Neural cell (in vitro differentiated cells): ENCODE data around the gene GMDS.

ENCODE experiments used
- EP300 ChIP-seq: fragments of 450-650 bp; conservative IDR thresholded peaks from 2 replicates; pipeline ENCODE4 v1.6.1; 2014; ENCODE audit warnings: antibody characterized with exemption, mild to moderate bottlenecking, moderate library complexity; ENCODE audit not compliant: poor library complexity, severe bottlenecking
- EZH2 ChIP-seq: fragments of 200-600, 300-800 bp; shearing (Covaris generic), sonication (generic); IDR thresholded peaks from 2 replicates; pipeline ENCODE4 v1.6.1; 2014; ENCODE audit warnings: antibody characterized with exemption, low read length, borderline replicate concordance, mild to moderate bottlenecking; ENCODE audit not compliant: insufficient read depth, poor library complexity, severe bottlenecking
- MXI1 ChIP-seq: fragments of 450-650 bp; conservative IDR thresholded peaks from 2 replicates; pipeline ENCODE4 v1.6.1; 2014; ENCODE audit warnings: antibody characterized with exemption, mild to moderate bottlenecking; ENCODE audit not compliant: poor library complexity, severe bottlenecking
- POLR2AphosphoS5 ChIP-seq: IDR thresholded peaks from 2 replicates; pipeline ENCODE4 v1.6.1; 2012
- RAD21 ChIP-seq: fragments of 450-650 bp; conservative IDR thresholded peaks from 2 replicates; pipeline ENCODE4 v1.6.1; 2014; ENCODE audit warnings: antibody characterized with exemption, mild to moderate bottlenecking, moderate library complexity
- REST ChIP-seq: IDR thresholded peaks from 2 replicates; pipeline ENCODE4 v1.6.1; 2012; ENCODE audit warnings: borderline replicate concordance
- SMC3 ChIP-seq: fragments of 450-650 bp; conservative IDR thresholded peaks from 2 replicates; pipeline ENCODE4 v1.6.1; 2014; ENCODE audit warnings: antibody characterized with exemption, mild to moderate bottlenecking, moderate library complexity; ENCODE audit not compliant: poor library complexity
- TAF1 ChIP-seq: IDR thresholded peaks from 2 replicates; pipeline ENCODE4 v1.6.1; 2012; ENCODE audit warnings: low read depth
- TF ChIP-seq, protein P1 (sequence below): fragments of 450-650 bp; IDR thresholded peaks from 2 replicates; pipeline ENCODE4 v1.5.1; 2014; ENCODE audit warnings: antibody characterized with exemption, mild to moderate bottlenecking, moderate library complexity; ENCODE audit not compliant: poor library complexity, severe bottlenecking

GRCh38 chr6:1643111-1643510, 602.3 kb downstream of the GMDS start:
- no peak for TF ChIP-seq RAD21
- no peak for TF ChIP-seq EZH2
- TF ChIP-seq, protein P1, sequence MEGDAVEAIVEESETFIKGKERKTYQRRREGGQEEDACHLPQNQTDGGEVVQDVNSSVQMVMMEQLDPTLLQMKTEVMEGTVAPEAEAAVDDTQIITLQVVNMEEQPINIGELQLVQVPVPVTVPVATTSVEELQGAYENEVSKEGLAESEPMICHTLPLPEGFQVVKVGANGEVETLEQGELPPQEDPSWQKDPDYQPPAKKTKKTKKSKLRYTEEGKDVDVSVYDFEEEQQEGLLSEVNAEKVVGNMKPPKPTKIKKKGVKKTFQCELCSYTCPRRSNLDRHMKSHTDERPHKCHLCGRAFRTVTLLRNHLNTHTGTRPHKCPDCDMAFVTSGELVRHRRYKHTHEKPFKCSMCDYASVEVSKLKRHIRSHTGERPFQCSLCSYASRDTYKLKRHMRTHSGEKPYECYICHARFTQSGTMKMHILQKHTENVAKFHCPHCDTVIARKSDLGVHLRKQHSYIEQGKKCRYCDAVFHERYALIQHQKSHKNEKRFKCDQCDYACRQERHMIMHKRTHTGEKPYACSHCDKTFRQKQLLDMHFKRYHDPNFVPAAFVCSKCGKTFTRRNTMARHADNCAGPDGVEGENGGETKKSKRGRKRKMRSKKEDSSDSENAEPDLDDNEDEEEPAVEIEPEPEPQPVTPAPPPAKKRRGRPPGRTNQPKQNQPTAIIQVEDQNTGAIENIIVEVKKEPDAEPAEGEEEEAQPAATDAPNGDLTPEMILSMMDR: no peak
- TF ChIP-seq POLR2AphosphoS5: no peak
- no peak for TF ChIP-seq TAF1
- no peak for TF ChIP-seq EP300
- TF ChIP-seq REST: no peak
- TF ChIP-seq SMC3: no peak
- no peak for TF ChIP-seq MXI1
